HEK293 (cell line): ENCODE results near the gene IL5.

ENCODE experiments used
- KLF16 ChIP-seq: fragments of 450-650 bp; formaldehyde crosslinking; IDR thresholded peaks from 2 replicates; pipeline ENCODE4 v1.5.1; 2017; ENCODE audit warnings: missing biosample characterization, missing genetic modification characterization
- MYNN ChIP-seq: fragments of 450-650 bp; formaldehyde crosslinking; IDR thresholded peaks from 2 replicates; pipeline ENCODE4 v1.5.1; 2016; ENCODE audit warnings: missing biosample characterization, missing genetic modification characterization, borderline replicate concordance
- TRIM28 ChIP-seq: IDR thresholded peaks from 2 replicates; pipeline ENCODE4 v1.6.1; 2011; ENCODE audit warnings: low read length, control low read depth, borderline replicate concordance
- YY1 ChIP-seq: fragments of 450-650 bp; formaldehyde crosslinking; IDR thresholded peaks from 2 replicates; pipeline ENCODE4 v1.5.1; 2018; ENCODE audit warnings: missing biosample characterization, missing genetic modification characterization
- ZBTB17 ChIP-seq: fragments of 450-650 bp; formaldehyde crosslinking; IDR thresholded peaks from 2 replicates; pipeline ENCODE4 v1.5.1; 2016; ENCODE audit warnings: missing biosample characterization, missing genetic modification characterization
- ZBTB20 ChIP-seq: fragments of 450-650 bp; formaldehyde crosslinking; IDR thresholded peaks from 2 replicates; pipeline ENCODE4 v1.5.1; 2016; ENCODE audit warnings: missing biosample characterization, missing genetic modification characterization
- ZBTB7A ChIP-seq: fragments of 450-650 bp; formaldehyde crosslinking; IDR thresholded peaks from 2 replicates; pipeline ENCODE4 v1.5.1; 2016; ENCODE audit warnings: low read depth, missing biosample characterization, missing genetic modification characterization
- ZFP41 ChIP-seq: fragments of 450-650 bp; formaldehyde crosslinking; IDR thresholded peaks from 2 replicates; pipeline ENCODE4 v1.5.1; 2016; ENCODE audit warnings: missing biosample characterization, missing genetic modification characterization, borderline replicate concordance
- ZNF132 ChIP-seq: fragments of 450-650 bp; formaldehyde crosslinking; IDR thresholded peaks from 2 replicates; pipeline ENCODE4 v1.5.1; 2017; ENCODE audit warnings: missing biosample characterization, missing genetic modification characterization, borderline replicate concordance
- ZNF133 ChIP-seq: fragments of 450-650 bp; formaldehyde crosslinking; IDR thresholded peaks from 2 replicates; pipeline ENCODE4 v1.5.1; 2016; ENCODE audit warnings: missing biosample characterization, missing genetic modification characterization
- ZNF2 ChIP-seq: fragments of 450-650 bp; formaldehyde crosslinking; IDR thresholded peaks from 2 replicates; pipeline ENCODE4 v1.5.1; 2016; ENCODE audit warnings: missing biosample characterization, missing genetic modification characterization
- ZNF223 ChIP-seq: fragments of 450-650 bp; formaldehyde crosslinking; IDR thresholded peaks from 2 replicates; pipeline ENCODE4 v1.5.1; 2016; ENCODE audit warnings: missing biosample characterization, missing genetic modification characterization
- ZNF302 ChIP-seq: fragments of 450-650 bp; formaldehyde crosslinking; IDR thresholded peaks from 2 replicates; pipeline ENCODE4 v1.5.1; 2016; ENCODE audit warnings: missing biosample characterization, missing genetic modification characterization, low read depth
- ZNF423 ChIP-seq: fragments of 450-650 bp; formaldehyde crosslinking; IDR thresholded peaks from 2 replicates; pipeline ENCODE4 v1.5.1; 2016; ENCODE audit warnings: missing biosample characterization, missing genetic modification characterization
- ZNF433 ChIP-seq: fragments of 450-650 bp; formaldehyde crosslinking; IDR thresholded peaks from 2 replicates; pipeline ENCODE4 v1.5.1; 2016; ENCODE audit warnings: missing biosample characterization, missing genetic modification characterization, low read depth
- ZNF555 ChIP-seq: fragments of 450-650 bp; formaldehyde crosslinking; conservative IDR thresholded peaks from 2 replicates; pipeline ENCODE4 v1.5.1; 2017; ENCODE audit warnings: missing biosample characterization, mild to moderate bottlenecking, missing genetic modification characterization, inconsistent platforms
- ZNF561 ChIP-seq: fragments of 450-650 bp; IDR thresholded peaks from 2 replicates; pipeline ENCODE4 v1.5.1; 2018; ENCODE audit warnings: missing biosample characterization, missing genetic modification characterization, borderline replicate concordance
- ZNF571 ChIP-seq: fragments of 450-650 bp; formaldehyde crosslinking; IDR thresholded peaks from 2 replicates; pipeline ENCODE4 v1.5.0; 2017; ENCODE audit warnings: missing biosample characterization, missing genetic modification characterization
- ZNF585B ChIP-seq: fragments of 450-650 bp; formaldehyde crosslinking; IDR thresholded peaks from 2 replicates; pipeline ENCODE4 v1.5.1; 2016; ENCODE audit warnings: missing biosample characterization, missing genetic modification characterization
- ZNF629 ChIP-seq: fragments of 450-650 bp; formaldehyde crosslinking; IDR thresholded peaks from 2 replicates; pipeline ENCODE4 v1.5.1; 2017; ENCODE audit warnings: missing biosample characterization, missing genetic modification characterization
- TF ChIP-seq, protein P1 (sequence below): fragments of 450-650 bp; formaldehyde crosslinking; conservative IDR thresholded peaks from 2 replicates; pipeline ENCODE4 v1.5.1; 2016; ENCODE audit warnings: low read depth, missing biosample characterization, missing genetic modification characterization
- TF ChIP-seq, protein P2 (sequence below): fragments of 450-650 bp; formaldehyde crosslinking; conservative IDR thresholded peaks from 2 replicates; pipeline ENCODE4 v1.5.1; 2016; ENCODE audit warnings: low read depth, missing biosample characterization, missing genetic modification characterization
- TF ChIP-seq, protein P3 (sequence below): IDR thresholded peaks from 2 replicates; pipeline ENCODE4 v1.6.1; 2011; ENCODE audit warnings: mild to moderate bottlenecking, low read depth, low read length, borderline replicate concordance
- TF ChIP-seq, protein P4 (sequence below): fragments of 450-650 bp; formaldehyde crosslinking; IDR thresholded peaks from 2 replicates; pipeline ENCODE4 v1.5.1; 2016; ENCODE audit warnings: missing biosample characterization, missing genetic modification characterization
- TF ChIP-seq, protein P5 (sequence below): fragments of 450-650 bp; formaldehyde crosslinking; IDR thresholded peaks from 2 replicates; pipeline ENCODE4 v1.5.1; 2017; ENCODE audit warnings: missing biosample characterization, missing genetic modification characterization

The IL5 gene

DNA sequence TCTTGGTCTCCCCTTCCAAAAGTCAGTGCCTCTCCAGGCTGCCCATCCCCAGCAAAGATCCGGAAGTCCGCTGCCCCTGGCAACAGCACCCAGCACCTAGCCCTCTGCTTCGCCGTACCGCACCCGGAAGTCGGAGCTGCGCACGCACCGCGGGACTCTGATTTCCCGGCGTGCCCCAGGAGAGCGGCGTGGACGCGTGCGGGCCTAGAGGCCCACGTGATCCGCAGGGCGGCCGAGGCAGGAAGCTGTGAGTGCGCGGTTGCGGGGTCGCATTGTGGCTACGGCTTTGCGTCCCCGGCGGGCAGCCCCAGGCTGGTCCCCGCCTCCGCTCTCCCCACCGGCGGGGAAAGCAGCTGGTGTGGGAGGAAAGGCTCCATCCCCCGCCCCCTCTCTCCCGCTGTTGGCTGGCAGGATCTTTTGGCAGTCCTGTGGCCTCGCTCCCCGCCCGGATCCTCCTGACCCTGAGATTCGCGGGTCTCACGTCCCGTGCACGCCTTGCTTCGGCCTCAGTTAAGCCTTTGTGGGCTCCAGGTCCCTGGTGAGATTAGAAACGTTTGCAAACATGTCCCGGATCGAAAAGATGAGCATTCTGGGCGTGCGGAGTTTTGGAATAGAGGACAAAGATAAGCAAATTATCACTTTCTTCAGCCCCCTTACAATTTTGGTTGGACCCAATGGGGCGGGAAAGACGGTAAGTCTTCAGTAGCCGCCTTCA is 13.6 kb upstream of the IL5 start, which contains the start of gene RAD50 (continued):
- TF ChIP-seq, protein P1, sequence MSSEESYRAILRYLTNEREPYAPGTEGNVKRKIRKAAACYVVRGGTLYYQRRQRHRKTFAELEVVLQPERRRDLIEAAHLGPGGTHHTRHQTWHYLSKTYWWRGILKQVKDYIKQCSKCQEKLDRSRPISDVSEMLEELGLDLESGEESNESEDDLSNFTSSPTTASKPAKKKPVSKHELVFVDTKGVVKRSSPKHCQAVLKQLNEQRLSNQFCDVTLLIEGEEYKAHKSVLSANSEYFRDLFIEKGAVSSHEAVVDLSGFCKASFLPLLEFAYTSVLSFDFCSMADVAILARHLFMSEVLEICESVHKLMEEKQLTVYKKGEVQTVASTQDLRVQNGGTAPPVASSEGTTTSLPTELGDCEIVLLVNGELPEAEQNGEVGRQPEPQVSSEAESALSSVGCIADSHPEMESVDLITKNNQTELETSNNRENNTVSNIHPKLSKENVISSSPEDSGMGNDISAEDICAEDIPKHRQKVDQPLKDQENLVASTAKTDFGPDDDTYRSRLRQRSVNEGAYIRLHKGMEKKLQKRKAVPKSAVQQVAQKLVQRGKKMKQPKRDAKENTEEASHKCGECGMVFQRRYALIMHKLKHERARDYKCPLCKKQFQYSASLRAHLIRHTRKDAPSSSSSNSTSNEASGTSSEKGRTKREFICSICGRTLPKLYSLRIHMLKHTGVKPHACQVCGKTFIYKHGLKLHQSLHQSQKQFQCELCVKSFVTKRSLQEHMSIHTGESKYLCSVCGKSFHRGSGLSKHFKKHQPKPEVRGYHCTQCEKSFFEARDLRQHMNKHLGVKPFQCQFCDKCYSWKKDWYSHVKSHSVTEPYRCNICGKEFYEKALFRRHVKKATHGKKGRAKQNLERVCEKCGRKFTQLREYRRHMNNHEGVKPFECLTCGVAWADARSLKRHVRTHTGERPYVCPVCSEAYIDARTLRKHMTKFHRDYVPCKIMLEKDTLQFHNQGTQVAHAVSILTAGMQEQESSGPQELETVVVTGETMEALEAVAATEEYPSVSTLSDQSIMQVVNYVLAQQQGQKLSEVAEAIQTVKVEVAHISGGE: peak; percentile 89
- TF ChIP-seq, protein P2, sequence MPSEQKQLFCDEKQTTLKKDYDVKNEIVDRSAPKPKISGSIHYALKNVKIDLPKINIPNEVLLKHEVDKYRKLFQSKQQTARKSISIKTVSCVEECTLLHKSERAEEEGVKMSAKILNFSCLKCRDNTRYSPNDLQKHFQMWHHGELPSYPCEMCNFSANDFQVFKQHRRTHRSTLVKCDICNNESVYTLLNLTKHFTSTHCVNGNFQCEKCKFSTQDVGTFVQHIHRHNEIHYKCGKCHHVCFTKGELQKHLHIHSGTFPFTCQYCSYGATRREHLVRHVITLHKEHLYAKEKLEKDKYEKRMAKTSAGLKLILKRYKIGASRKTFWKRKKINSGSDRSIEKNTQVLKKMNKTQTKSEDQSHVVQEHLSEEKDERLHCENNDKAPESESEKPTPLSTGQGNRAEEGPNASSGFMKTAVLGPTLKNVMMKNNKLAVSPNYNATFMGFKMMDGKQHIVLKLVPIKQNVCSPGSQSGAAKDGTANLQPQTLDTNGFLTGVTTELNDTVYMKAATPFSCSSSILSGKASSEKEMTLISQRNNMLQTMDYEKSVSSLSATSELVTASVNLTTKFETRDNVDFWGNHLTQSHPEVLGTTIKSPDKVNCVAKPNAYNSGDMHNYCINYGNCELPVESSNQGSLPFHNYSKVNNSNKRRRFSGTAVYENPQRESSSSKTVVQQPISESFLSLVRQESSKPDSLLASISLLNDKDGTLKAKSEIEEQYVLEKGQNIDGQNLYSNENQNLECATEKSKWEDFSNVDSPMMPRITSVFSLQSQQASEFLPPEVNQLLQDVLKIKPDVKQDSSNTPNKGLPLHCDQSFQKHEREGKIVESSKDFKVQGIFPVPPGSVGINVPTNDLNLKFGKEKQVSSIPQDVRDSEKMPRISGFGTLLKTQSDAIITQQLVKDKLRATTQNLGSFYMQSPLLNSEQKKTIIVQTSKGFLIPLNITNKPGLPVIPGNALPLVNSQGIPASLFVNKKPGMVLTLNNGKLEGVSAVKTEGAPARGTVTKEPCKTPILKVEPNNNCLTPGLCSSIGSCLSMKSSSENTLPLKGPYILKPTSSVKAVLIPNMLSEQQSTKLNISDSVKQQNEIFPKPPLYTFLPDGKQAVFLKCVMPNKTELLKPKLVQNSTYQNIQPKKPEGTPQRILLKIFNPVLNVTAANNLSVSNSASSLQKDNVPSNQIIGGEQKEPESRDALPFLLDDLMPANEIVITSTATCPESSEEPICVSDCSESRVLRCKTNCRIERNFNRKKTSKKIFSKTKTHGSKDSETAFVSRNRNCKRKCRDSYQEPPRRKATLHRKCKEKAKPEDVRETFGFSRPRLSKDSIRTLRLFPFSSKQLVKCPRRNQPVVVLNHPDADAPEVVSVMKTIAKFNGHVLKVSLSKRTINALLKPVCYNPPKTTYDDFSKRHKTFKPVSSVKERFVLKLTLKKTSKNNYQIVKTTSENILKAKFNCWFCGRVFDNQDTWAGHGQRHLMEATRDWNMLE (tag by site-specific recombination): peak; percentile 90
- TF ChIP-seq ZBTB20 (tag by site-specific recombination) (peak; percentile 72; the same call in 1 of the 2 replicates), ZNF223 (tag by site-specific recombination) (no peak), ZBTB17 (tag by site-specific recombination) (peak; percentile 82), ZFP41 (tag by site-specific recombination) (no peak), ZNF561 (peak; percentile 85; the same call in 1 of the 2 replicates), TRIM28 (no peak; the same call in 1 of the 2 replicates), ZNF585B (tag by site-specific recombination) (no peak), ZNF433 (tag by site-specific recombination) (no peak), ZNF132 (tag by site-specific recombination) (no peak), ZNF2 (tag by site-specific recombination) (peak; percentile 82), MYNN (tag by site-specific recombination) (peak; percentile 12; the same call in 1 of the 2 replicates), ZNF302 (tag by site-specific recombination) (no peak), ZNF571 (tag by site-specific recombination) (no peak), ZNF629 (peak; percentile 65; the same call in 1 of the 2 replicates), ZNF555 (no peak), KLF16 (tag by site-specific recombination) (peak; percentile 61; the same call in 1 of the 2 replicates), ZBTB7A (0 out of 2 replicates have a peak, but pooled peaks have one; percentile 49), ZNF423 (tag by site-specific recombination) (0 out of 2 replicates have a peak, but pooled peaks have one; percentile 42), YY1 (tag by site-specific recombination) (peak; percentile 49; the same call in 1 of the 2 replicates), ZNF133 (no peak)
- TF ChIP-seq, protein P3, sequence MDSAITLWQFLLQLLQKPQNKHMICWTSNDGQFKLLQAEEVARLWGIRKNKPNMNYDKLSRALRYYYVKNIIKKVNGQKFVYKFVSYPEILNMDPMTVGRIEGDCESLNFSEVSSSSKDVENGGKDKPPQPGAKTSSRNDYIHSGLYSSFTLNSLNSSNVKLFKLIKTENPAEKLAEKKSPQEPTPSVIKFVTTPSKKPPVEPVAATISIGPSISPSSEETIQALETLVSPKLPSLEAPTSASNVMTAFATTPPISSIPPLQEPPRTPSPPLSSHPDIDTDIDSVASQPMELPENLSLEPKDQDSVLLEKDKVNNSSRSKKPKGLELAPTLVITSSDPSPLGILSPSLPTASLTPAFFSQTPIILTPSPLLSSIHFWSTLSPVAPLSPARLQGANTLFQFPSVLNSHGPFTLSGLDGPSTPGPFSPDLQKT: peak; percentile 75; the same call in 1 of the 2 replicates
- TF ChIP-seq, protein P4, sequence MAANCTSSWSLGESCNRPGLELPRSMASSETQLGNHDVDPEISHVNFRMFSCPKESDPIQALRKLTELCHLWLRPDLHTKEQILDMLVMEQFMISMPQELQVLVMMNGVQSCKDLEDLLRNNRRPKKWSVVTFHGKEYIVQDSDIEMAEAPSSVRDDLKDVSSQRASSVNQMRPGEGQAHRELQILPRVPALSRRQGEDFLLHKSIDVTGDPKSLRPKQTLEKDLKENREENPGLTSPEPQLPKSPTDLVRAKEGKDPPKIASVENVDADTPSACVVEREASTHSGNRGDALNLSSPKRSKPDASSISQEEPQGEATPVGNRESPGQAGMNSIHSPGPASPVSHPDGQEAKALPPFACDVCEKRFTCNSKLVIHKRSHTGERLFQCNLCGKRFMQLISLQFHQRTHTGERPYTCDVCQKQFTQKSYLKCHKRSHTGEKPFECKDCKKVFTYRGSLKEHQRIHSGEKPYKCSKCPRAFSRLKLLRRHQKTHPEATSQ: 0 out of 2 replicates have a peak, but pooled peaks have one; percentile 48
- TF ChIP-seq, protein P5, sequence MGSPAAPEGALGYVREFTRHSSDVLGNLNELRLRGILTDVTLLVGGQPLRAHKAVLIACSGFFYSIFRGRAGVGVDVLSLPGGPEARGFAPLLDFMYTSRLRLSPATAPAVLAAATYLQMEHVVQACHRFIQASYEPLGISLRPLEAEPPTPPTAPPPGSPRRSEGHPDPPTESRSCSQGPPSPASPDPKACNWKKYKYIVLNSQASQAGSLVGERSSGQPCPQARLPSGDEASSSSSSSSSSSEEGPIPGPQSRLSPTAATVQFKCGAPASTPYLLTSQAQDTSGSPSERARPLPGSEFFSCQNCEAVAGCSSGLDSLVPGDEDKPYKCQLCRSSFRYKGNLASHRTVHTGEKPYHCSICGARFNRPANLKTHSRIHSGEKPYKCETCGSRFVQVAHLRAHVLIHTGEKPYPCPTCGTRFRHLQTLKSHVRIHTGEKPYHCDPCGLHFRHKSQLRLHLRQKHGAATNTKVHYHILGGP (tag by site-specific recombination): no peak
